Measurements from ENCODE around the gene PCLAF.

DNA sequence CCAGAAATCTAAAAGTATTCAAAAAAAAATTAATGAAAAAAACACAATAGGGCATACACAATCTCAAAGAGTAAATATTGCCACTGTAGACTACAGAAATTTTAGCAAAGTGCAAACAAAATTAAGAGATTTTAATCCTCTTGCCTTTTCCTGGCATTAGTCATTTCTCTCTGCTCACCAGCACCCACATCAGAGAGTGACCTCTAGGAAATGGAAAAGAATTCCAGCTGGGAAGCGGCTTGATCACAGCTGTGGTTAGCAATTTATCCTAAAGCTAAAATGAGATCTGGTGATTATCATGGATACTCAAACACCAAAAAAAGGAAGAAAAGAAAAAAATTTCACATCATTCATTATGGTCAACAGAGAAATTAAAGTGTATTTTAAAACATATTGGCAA is 32.8 kb downstream of the PCLAF start:
- no peak for TF ChIP-seq POLR2A (IDR thresholded peaks at IDR 0.05)
- TF ChIP-seq, protein P1, sequence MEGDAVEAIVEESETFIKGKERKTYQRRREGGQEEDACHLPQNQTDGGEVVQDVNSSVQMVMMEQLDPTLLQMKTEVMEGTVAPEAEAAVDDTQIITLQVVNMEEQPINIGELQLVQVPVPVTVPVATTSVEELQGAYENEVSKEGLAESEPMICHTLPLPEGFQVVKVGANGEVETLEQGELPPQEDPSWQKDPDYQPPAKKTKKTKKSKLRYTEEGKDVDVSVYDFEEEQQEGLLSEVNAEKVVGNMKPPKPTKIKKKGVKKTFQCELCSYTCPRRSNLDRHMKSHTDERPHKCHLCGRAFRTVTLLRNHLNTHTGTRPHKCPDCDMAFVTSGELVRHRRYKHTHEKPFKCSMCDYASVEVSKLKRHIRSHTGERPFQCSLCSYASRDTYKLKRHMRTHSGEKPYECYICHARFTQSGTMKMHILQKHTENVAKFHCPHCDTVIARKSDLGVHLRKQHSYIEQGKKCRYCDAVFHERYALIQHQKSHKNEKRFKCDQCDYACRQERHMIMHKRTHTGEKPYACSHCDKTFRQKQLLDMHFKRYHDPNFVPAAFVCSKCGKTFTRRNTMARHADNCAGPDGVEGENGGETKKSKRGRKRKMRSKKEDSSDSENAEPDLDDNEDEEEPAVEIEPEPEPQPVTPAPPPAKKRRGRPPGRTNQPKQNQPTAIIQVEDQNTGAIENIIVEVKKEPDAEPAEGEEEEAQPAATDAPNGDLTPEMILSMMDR (IDR thresholded peaks at IDR 0.05 in 8 of 11, conservative IDR thresholded peaks at IDR 0.05 in 3 of 11), result no peak
